Right lung (tissue), 5 donors: ENCODE results near the gene MRPL2. TPM values are rescaled to one million over a fixed set of nuclear protein-coding genes. Genes with fewer than 3 reads are reported as not detected.

Experiments used
- DNase-seq, 2 donors: peaks; one replicate each; pipeline ENCODE4 v3.0.0-alpha.2; 2013
- polyA plus RNA-seq, 5 donors: library from polyadenylated mRNA; unstranded; fragments of 120-200 nt; gene quantifications; one replicate each; pipeline versions ENCODE4 v1.2.1 to v1.2.3, GENCODE V29; 2013; ENCODE audit warnings: inconsistent platforms in 1 of 5, low replicate concordance in 1 of 5; ENCODE audit not compliant: insufficient read length in 5 of 5, insufficient read depth in 1 of 5

Gene MRPL2
- polyA plus RNA-seq, 5 donors: 35.8 to 54.1 (median 43.8) TPM

DNA sequence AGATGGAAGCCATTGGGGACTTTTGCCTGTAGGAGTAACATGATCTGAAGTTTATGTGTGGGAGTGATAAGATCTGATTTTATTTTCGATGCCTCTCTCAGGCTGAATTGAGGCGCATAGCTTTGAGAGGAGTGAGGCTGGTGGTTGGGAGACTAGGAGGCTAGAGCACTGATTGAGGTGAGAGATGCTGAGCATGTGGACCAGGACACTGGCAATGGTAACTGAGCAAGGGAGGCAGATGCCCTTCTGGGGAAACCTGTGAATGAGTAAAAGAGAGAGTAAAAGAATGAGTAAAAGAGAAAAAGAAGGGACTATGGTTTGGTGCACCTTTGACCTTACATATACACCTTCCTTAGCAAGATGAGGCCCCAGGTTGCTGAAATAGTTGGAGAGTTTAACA is 34.8 kb downstream of the MRPL2 start:
- DNase-seq: no peak

DNA sequence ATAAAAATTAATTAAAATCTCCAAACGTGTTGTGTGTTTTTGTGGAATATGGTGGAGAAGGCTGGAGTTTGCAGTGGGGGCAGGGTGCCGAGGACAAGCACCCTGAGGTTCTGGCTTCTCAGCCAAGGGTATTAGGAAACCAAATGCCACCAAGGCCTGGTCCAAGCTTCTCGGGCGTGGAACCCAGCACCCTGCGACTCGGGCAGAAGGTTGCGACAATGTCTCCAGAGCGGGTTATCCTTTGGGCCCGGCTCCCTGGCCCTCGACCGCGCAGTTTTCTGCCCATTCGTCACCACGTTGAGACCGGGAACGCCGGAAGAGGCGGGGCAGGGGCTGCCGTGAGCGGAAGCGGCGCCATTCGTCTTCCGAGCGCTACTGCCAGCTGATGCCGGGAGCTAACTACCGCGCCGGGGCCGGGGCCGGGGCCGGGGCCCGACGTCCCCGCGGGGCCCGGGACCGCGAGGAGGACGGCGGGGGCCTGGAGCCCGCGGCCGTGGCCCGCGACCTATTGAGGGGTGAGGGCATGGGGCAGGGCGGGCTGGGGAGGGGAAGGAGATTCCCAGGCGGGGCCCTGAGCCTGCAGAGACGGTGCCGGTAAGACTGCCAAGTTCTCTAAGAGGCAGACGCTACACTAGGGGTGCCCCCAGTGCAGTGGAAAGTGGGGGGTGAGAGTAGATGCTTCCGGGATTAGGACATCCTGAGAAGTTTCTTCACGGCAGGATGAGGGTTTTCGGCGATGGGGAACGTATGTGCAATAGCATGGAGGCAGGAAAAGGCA is 37.8 kb downstream of the MRPL2 start, which contains the start of gene RRP36:
RRP36 (plus strand) TSS at position 354 of the 778 bp plus-strand sequence; CDS start at position 386, 32 bp downstream.
- peak; percentile 61 to 70 for DNase-seq

DNA sequence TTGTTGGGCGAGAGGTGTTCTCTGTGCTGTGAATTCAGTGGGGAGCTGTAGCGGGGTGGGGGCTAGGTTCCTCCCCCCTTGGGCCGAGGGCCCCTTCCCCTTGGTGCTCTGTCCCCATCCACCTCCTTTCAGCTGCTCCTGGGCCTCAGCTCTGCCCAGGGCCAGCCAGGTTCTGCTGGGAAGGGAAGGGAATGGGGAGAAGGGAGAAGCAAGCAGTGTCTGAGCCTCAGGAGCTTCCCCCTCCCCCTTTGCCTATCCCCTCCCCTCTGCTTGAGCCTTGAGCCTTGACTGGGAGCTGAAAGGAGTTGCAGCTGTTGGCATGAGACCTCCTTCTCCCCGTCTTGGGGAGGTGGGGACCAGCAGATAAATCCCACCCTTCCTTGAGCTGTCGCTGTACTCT is 38.4 kb downstream of the MRPL2 start:
- no peak for DNase-seq

DNA sequence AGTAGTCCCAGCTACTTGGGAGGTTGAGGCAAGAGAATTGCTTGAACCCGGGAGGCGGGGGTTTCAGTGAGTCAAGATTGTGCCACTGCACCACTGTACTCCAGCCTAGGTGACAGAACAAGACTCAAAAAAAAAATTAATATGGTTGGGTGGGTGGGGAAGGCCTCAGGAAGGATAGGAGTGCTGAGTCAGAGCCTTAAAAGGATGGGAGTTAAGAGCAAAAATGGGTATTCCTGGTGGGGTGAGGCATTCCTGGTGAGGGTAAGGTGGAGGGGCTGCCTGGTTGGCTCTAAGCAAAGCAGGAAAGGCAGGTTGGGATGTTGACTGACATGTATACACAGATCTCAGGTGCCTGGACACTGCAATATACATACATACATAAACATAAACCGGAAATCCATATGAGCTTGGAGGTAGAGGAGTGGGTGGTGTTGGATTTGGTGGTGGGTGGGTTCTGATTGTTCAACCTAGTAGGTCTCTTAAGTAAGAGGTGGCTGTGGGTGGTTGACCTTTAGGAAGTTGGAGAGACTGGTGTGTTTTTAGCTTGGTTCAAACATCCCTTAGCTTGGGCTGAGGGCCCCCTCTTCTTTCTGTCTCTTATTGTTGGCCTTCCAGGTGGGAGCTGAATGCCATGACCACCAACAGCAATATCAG is 39.1 kb downstream of the MRPL2 start:
- no peak for DNase-seq

DNA sequence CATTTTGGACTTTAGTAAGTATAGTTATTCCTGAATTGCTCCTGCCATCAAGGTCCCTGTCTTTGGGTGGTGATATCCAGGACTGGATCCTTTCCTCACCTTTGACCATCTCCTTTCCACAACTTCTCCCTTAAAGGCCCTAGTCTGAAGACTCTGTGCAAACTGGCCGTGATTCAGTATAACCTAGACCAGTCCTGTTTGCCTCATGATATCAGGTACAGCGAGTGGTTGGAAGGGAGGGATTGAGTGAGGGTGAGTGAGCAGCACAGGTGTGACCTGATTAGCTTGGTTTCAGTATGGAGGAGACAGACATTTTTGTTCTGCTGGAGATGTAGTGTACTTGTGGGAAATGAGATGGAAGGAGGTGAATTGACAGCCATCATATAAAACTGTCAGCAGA is 40.1 kb downstream of the MRPL2 start:
- no peak for DNase-seq

DNA sequence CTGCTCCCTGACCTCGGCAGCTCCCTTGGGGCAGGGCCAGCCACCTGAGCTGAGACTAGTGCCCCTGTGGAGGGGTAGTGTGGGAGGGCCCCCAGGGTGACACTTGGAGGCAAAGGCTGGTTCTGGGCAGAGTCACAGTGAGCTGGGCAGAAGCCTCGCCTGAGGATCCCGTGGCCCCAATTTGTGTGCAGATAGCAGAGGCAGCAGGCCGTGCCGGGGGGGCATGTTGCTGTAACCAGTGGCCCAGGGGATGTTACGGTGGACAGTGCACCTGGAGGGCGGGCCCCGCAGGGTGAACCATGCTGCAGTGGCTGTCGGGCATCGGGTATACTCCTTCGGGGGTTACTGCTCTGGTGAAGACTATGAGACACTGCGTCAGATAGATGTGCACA is 42.3 kb downstream of the MRPL2 start:
- no peak for DNase-seq

DNA sequence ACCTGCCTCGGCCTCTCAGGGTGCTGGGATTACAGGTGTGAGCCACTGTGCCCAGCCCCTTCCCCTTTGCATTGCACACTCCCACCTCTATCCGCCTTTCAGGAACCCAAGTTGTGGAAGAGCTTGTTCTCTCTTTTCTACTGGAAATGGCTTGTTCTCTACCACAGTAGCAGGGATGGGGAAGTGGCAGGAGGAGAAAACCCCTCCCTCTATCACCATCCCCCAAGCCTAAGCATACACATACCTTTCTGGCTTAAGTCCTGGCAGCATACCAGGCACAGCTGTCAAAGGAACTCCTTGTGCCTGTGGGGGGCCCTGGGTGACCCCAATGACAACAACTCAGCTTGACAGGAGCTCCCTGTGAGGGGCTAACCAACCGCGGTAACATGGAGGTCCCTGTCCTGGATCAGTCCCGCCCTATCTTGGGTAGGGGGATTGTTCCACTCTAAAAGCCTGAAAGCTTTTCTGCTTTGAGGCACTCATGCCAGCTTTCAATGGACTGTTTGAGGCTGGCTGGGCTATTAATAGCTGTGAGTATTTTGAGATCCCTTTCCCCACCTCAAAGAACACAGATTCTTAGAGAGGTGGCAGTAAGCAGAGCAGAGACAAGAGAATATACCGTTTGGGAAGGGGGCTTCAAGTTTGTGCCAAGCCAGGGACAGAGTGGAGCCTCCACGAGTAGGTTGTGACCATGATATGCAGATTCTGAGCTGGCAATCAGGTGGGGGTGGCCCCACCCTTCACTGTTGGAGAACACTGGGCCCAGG is 42.9 kb downstream of the MRPL2 start:
- DNase-seq: no peak

DNA sequence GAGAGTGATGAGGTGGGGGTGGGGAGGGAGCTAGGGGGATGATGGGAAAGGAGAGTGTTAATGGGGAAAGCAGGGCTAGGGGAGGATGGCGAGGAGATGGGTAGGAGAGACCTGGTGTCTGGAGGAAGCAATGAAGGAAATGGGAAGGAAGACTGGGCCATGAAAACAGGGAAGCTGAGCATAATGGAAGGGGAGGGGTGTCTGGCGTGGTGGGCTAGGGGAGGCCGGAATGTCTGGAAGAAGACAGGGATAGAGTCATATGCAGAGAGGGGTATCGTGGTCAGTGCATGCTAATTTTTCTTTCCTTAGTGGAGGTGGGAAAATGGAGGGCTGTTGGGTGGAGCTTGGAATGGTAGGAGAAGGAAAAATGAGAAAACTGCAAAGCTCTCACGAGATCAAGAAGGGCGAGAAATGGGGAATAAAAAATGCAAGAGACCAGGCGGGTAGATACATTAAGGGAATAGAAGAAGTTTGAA is 44.8 kb downstream of the MRPL2 start:
- peak in 1 of 2 donors; percentile 7 for DNase-seq

DNA sequence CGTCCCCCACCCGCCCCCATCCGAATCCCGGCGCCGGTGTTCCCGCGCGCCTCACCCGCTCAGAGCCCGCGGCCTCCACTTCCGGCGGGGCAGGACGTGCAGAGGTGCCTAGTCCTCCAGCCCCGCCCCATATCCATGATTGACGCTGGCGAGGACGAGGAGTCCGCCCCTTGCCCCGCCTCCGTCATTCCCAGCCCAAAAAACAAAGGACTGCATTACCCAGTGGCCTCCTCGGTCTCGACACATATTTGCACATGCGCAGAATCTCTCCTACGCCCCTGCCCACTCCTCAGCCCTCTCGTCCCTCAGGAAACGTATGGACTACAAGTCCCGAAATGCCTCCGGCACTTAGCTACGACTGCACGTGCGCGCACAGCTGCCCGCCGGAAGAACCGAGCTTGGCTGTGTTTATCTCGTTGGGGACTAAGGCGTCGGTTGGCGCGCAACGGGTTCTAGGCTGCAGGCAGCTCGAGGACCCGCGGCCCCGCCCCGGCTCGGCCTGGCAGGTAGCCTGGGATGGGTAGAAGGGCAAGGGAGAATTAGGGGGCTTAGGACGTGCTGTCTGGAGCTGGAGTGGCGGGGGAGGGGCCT is 45.3 kb downstream of the MRPL2 start, which contains the start of the genes KLHDC3 and MEA1:
KLHDC3 (plus strand) TSS at position 407 of the 591 bp plus-strand sequence. CDS start 2,944 bp downstream, outside the sequence.
MEA1 (minus strand) TSS at position 104 of the 591 bp plus-strand sequence. CDS start 133 bp downstream, outside the sequence.
- DNase-seq: peak; percentile 99

DNA sequence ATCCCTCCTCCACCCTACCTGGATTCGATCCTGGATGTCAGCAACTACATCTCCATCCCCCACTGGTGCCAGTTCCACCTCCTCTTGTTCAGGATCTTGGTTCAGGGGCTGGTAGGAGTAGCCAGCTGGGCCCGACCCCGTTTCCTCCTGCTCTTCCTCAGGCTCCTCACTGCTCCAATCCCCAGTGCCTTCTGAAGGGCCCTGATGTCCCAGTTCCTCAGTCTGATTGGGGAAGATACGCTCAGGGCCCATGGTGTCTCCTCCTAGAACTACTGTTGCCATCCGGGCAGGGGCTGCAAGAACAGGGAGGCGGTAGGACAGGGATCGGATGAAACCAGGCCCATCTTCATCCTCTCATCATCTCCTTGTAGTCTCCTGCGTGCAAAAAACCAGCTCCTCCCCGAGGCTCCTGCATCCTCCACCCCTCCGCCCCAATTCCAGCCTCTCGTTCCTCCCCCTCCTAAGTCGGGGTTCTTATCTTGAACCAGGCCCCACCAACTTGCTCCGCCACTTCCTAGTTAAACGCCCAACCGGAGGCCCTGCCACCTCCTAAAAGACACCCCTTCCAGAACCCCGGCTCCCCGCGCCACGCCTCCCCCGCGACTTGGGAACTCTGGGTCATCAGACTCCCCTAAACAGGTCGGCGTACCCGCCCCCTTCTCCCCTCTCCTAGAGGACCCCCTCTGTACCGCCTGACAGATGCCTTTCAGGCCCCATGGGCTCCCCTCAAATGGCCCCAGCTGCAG is 46.0 kb downstream of the MRPL2 start:
- DNase-seq: peak in 1 of 2 donors; percentile 2

DNA sequence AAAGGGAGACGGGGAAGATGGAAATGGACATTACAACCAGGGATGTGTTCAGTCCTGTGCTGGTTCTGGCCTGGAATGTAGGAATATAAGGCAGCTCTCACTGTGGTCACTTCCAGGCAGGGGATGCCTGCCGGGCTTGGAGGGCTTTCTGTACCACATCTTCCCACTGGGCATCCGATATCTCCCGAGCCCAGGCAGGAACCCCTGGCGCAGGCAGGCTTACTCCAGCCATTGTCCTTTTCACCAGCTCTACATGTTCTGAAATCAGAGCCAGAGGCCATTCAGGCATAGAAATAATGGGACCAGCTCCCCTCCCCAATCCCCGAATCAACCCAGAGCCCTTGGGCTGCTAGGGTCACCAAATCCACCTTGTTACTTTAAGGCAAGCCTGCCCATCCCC is 46.9 kb downstream of the MRPL2 start:
- DNase-seq: no peak

DNA sequence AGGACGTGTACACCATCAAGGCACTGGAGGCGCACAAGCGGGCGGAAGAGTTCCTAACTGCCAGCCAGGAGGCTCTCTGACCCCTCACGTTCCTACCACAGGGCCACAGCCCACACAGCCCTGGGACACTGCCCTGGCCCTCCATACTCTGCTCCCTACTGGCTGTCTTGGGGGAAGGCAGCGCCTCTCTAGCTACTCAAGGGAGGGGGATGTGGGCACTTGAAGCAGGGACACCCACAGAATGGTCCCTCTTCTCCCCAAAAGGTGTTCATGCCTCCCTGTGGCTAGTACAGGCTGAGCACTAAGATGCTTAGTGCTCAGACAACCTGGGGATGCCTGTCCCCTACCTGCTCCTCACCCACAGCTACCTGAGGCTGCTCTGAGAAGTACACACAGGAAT is 48.0 kb downstream of the MRPL2 start:
- no peak for DNase-seq

DNA sequence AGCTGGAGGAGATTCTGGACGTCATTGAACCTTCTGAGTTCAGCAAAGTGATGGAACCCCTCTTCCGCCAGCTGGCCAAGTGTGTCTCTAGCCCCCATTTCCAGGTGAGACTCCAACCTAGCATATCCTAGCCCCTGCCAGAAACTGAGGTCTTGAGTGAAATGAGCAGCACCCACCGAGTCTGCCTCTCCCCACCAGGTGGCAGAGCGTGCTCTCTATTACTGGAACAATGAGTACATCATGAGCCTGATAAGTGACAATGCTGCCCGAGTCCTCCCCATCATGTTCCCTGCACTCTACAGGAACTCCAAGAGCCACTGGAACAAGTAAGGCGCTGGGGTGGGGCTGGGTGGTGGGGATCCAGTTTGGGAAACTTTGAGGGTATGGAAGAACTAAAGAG is 50.1 kb downstream of the MRPL2 start:
- DNase-seq: no peak

DNA sequence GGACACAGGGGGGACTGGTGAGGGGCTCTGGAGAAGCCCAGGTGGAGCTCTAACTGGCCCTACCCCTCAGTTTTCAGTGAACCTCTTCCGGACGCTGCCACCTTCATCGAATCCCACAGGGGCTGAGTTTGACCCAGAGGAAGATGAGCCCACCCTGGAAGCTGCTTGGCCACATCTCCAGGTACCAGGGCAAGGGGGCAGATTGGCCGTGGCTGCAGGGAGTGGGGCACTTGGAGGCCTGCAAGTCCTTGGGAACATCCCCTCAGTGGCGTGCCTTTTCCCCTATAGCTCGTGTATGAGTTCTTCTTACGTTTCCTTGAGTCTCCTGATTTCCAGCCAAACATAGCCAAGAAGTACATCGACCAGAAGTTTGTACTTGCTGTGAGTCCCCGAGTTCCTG is 52.1 kb downstream of the MRPL2 start:
- no peak for DNase-seq

DNA sequence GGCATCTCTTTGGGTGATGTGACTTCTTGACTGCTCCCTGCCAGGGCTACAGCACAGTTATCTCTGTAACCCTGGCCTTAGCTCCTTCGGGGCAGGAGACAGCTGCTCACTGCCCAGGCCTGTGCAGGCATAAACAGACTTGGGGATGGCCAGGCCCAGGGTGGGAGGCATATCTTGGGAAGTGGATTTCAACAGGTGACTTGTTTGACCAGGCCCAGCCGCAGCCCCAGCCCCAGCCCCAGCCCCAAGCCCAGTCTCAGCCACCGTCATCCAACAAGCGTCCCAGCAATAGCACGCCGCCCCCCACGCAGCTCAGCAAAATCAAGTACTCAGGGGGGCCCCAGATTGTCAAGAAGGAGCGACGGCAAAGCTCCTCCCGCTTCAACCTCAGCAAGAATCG is 53.0 kb downstream of the MRPL2 start:
- no peak for DNase-seq

DNA sequence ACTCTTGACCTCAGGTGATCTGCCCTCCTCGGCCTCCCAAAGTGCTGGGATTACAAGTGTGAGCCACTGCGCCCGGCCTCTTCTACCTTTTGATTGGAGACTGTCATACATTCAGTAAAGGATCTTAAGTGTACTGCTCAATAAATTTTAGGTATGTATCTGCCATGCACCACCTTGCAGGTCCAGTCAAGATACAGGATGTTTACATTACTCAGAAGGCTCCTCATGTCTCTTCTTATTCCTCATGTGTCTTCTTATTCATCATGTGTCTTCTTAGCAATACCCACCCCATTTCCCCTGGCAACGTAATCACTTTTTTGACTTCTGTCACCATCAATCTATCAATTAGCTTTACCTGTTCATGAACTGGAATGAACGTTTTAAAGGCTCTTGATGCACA is 53.4 kb downstream of the MRPL2 start:
- no peak for DNase-seq

Other genes starting within 250 kb of the MRPL2 start
- gene RPL7L1, start 179.8 kb downstream of the MRPL2 start, polyA plus RNA-seq: 100 to 1,000 TPM in 4 of 5 donors, 10 to 100 TPM in 1; 95.2 to 119 (median 111) TPM
- gene PTCRA, start 143.4 kb downstream of the MRPL2 start, polyA plus RNA-seq: 1 to 10 TPM in 1 of 5 donors, under 1 TPM in 4; 0.28 to 1.1 (median 0.55) TPM
- gene CNPY3, start 130.0 kb downstream of the MRPL2 start, polyA plus RNA-seq: 10 to 100 TPM; 47.1 to 73.0 (median 66.2) TPM
- 1 to 10 TPM in 4 of 5 donors, under 1 TPM in 1; 0.83 to 1.6 (median 1.3) TPM for gene GNMT, start 98.7 kb downstream of the MRPL2 start, polyA plus RNA-seq
- 10 to 100 TPM; 12.8 to 23.9 (median 17.8) TPM for gene PEX6, start 80.3 kb downstream of the MRPL2 start, polyA plus RNA-seq
- gene PPP2R5D, start 74.9 kb downstream of the MRPL2 start, polyA plus RNA-seq: 10 to 100 TPM; 60.3 to 71.3 (median 64.4) TPM
- gene MEA1, start 45.5 kb downstream of the MRPL2 start, polyA plus RNA-seq: 10 to 100 TPM; 77.5 to 90.4 (median 86.1) TPM
- gene KLHDC3, start 45.2 kb downstream of the MRPL2 start, polyA plus RNA-seq: 100 to 1,000 TPM in 3 of 5 donors, 10 to 100 TPM in 2; 94.1 to 113 (median 101) TPM
- 10 to 100 TPM; 45.7 to 51.6 (median 50.2) TPM for gene RRP36, start 37.8 kb downstream of the MRPL2 start, polyA plus RNA-seq
- gene CUL7, start 5.6 kb downstream of the MRPL2 start, polyA plus RNA-seq: 10 to 100 TPM; 33.6 to 51.1 (median 42.4) TPM
- 10 to 100 TPM; 44.0 to 59.8 (median 45.1) TPM for gene KLC4, start 197 bp upstream of the MRPL2 start, polyA plus RNA-seq
- gene PTK7, start 16.9 kb upstream of the MRPL2 start, polyA plus RNA-seq: 100 to 1,000 TPM; 232 to 304 (median 271) TPM
- 10 to 100 TPM; 20.5 to 31.5 (median 27.1) TPM for gene SRF, start 111.8 kb upstream of the MRPL2 start, polyA plus RNA-seq
- 10 to 100 TPM; 32.2 to 40.3 (median 37.6) TPM for gene CUL9, start 122.8 kb upstream of the MRPL2 start, polyA plus RNA-seq
- gene DNPH1, start 170.0 kb upstream of the MRPL2 start, polyA plus RNA-seq: 10 to 100 TPM; 21.3 to 44.9 (median 28.6) TPM
- under 1 TPM; 0.27 to 0.87 (median 0.56) TPM for gene TTBK1, start 184.0 kb upstream of the MRPL2 start, polyA plus RNA-seq
- under 1 TPM in 4 of 5 donors, not detected in 1; 0.17 to 0.39 (median 0.24) TPM for gene SLC22A7, start 238.8 kb upstream of the MRPL2 start, polyA plus RNA-seq
- 1 to 10 TPM; 3.1 to 6.2 (median 3.9) TPM for gene CRIP3, start 249.4 kb upstream of the MRPL2 start, polyA plus RNA-seq